HG02678 (cell line): ENCODE results near the gene TNNI2.

Source experiments
- ATAC-seq: cut with Tn5 transposase; IDR thresholded peaks from one replicate; pipeline ENCODE4 v1.9.1; 2021; ENCODE audit warnings: mild to moderate bottlenecking, moderate library complexity; ENCODE audit not compliant: unreplicated experiment

TNNI2 gene

GRCh38 chr11:1820463-1821325 is 18.1 kb upstream of the TNNI2 start:
- ATAC-seq = no peak

GRCh38 chr11:1821562-1821961 is 17.2 kb upstream of the TNNI2 start:
- no peak for ATAC-seq

- ATAC-seq = no peak
Observed at GRCh38 chr11:1822648-1823375, 16.0 kb upstream of the TNNI2 start.

- ATAC-seq = no peak
Observed at GRCh38 chr11:1823376-1824220, 15.2 kb upstream of the TNNI2 start.

- no peak for ATAC-seq
Observed at GRCh38 chr11:1824221-1825038, 14.4 kb upstream of the TNNI2 start.

GRCh38 chr11:1825039-1825740 is 13.6 kb upstream of the TNNI2 start:
- no peak for ATAC-seq

GRCh38 chr11:1825785-1826451 is 12.9 kb upstream of the TNNI2 start:
- ATAC-seq = no peak

- no peak for ATAC-seq
Observed at GRCh38 chr11:1826552-1827094, 12.2 kb upstream of the TNNI2 start.

GRCh38 chr11:1827095-1827813 is 11.5 kb upstream of the TNNI2 start:
- ATAC-seq = no peak

GRCh38 chr11:1827931-1828330 is 10.8 kb upstream of the TNNI2 start:
- ATAC-seq = no peak

GRCh38 chr11:1828542-1828941 is 10.2 kb upstream of the TNNI2 start:
- no peak for ATAC-seq

GRCh38 chr11:1829039-1829820 is 9.6 kb upstream of the TNNI2 start:
- no peak for ATAC-seq

GRCh38 chr11:1830004-1830321 is 8.8 kb upstream of the TNNI2 start:
- no peak for ATAC-seq

GRCh38 chr11:1830322-1831223 is 8.2 kb upstream of the TNNI2 start:
- no peak for ATAC-seq

- no peak for ATAC-seq
Observed at GRCh38 chr11:1831338-1832210, 7.2 kb upstream of the TNNI2 start.
